Omental fat pad (tissue), 4 donors: ENCODE data around the gene CCNY. TPM values are rescaled to one million over a fixed set of nuclear protein-coding genes. Genes with fewer than 3 reads are reported as not detected.
A peak's percentile ranks its signal among the peaks of the same experiment; 100 is the strongest.

ENCODE experiments used
- ATAC-seq: fragments of 150-250 bp; one replicate; pipeline ENCODE4 v1.9.1; 2016; ENCODE audit warnings: mild to moderate bottlenecking, moderate library complexity; ENCODE audit not compliant: low FRiP score
- DNase-seq: peaks from one replicate; pipeline ENCODE4 v3.0.0-alpha.2; 2019; ENCODE audit warnings: low spot score
- total RNA-seq, 4 donors: library from RNA; depleted of rRNA; stranded (reverse); fragments of >200 nt; gene quantifications; one replicate each; pipeline ENCODE4 v1.1.0, GENCODE V29; 2016
- TF ChIP-seq, protein P1 (sequence below), 3 donors: fragments of 450-650 bp; IDR thresholded peaks; one replicate each; pipeline ENCODE4 v1.5.1; 2016 to 2017; ENCODE audit warnings: antibody characterized with exemption in 3 of 3, mild to moderate bottlenecking in 3 of 3, moderate library complexity in 2 of 3

The CCNY gene
- total RNA-seq, 4 donors from 2014 or later, result 38.6 to 49.5 (median 47.2) TPM

DNA sequence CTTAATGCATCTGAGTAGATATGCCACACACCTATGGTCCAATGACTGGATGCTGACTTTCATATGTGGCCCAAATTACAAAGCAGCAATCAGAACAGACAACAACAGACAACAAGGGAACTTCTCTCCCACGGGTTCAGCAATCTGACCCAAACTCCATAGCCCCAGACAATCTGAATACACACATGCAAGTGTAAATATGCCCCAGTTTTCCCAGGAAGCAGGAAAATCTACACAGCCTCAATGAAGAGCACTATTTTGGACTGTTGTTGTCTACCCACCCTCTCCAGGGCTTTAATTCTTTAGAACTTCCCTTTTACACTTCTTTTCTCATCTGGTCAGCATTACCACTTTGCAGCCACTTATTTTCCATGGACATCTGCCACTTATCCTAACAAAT, 2.0 kb upstream of the CCNY start:
- ATAC-seq, result no peak
- TF ChIP-seq, protein P1, sequence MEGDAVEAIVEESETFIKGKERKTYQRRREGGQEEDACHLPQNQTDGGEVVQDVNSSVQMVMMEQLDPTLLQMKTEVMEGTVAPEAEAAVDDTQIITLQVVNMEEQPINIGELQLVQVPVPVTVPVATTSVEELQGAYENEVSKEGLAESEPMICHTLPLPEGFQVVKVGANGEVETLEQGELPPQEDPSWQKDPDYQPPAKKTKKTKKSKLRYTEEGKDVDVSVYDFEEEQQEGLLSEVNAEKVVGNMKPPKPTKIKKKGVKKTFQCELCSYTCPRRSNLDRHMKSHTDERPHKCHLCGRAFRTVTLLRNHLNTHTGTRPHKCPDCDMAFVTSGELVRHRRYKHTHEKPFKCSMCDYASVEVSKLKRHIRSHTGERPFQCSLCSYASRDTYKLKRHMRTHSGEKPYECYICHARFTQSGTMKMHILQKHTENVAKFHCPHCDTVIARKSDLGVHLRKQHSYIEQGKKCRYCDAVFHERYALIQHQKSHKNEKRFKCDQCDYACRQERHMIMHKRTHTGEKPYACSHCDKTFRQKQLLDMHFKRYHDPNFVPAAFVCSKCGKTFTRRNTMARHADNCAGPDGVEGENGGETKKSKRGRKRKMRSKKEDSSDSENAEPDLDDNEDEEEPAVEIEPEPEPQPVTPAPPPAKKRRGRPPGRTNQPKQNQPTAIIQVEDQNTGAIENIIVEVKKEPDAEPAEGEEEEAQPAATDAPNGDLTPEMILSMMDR (IDR thresholded peaks at IDR 0.05), result no peak
- DNase-seq, result no peak

DNA sequence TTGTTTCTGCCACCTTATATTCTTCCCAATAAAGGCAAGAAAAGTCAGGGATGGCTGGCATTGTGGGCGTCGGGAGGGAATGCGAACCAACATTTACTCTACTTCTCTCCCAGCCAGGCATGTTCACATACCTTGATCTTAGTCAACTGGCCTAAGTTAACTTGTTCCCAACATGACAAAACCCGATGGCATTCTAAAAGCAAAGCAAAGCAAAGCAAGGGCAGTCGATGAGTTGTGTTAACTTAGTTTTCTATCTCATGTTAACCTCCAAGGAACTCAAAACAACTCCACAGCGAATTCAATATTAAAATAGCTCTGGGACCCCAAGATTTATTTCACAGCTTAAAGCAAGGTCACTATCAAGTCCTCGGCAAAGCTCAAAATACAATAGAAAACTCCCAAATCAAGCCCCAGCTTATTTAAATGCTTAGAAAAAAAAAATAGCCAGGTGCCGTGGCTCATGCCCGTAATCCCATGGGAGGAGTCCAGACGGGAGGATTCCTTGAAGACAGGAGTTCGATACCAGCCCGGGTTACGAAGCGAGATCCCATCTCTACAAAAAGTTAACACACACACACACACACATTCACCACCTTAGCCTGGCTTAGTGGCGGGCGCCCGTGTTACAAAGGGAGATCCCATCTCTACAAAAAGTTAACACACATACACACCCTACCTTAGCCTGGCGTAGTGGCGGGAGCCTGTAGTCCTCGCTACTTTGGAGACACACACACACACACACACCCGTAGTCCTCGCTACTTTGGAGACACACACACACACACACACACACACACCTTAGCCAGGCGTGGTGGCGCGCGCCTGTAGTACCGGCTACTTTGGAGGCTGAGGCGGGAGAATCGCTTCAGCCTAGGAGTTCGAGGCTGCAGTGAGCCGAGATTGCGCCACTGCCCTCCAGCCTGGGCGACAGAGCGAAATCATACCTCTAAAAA, 901 bp upstream of the CCNY start:
- DNase-seq (no peak), ATAC-seq (no peak)
- TF ChIP-seq, protein P1 (IDR thresholded peaks at IDR 0.05), result no peak

DNA sequence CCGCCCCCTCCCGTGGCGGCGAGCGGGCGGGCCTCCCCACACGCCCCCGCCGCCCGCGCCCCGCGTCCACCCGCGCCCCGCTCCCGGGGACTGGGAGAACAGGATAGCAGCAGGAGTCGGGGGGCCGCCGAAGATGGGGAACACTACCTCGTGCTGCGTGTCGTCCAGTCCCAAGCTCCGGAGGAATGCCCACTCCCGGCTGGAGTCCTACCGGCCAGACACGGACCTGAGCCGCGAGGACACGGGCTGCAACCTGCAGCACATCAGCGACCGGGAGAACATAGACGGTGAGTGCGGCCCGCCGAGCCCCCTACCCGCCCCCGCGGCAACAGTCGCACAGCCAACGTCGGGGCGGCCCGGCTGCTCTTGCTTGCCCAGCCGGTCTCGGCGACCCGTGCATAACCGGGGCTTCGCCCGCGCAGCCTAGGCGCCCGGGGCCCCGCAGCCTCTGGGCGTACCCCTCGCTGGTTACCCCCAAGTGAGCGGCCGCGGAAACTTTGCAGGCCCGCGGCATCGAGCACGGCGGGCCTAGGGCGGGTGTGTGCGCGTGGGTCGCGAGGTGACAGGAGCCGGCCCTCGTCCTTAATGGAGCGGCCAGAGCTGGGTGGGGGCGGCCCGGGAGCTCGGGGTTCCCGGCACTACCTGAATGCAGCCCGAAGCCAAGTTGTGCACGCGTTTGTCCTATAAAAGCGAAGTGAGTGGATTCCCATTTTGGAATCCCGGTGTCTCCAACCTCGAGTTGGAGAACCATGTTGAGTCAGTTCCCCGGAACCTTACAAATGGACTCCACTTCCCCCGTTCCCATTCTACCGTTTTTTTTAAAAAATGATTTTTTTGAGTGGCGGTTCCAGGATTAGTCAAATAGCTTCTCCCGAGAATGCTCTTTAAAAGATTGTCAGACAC, 863 bp downstream of the CCNY start:
- peak; percentile 33 for ATAC-seq
- no peak for DNase-seq
- TF ChIP-seq, protein P1 (IDR thresholded peaks at IDR 0.05), result no peak

DNA sequence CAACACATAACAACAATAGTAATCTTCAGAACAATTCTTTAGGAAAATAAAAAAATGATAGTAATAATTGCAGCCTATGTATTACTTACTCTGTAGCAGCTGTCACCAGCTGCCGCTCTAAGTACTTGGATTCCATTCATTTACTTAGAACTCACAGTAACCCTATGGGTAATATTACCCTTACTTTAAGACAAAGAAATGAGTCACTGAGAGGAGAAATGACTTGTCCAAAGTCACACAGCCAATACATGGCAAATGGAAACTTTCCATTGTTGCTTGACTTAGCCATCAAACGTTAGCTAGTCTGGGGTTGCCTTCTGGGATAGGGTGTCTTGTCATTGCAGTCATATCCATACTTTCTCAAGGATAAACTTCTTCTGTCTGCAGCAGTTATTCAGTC, 3.6 kb downstream of the CCNY start:
- ATAC-seq (no peak), DNase-seq (no peak)
- TF ChIP-seq, protein P1 (IDR thresholded peaks at IDR 0.05), result no peak

DNA sequence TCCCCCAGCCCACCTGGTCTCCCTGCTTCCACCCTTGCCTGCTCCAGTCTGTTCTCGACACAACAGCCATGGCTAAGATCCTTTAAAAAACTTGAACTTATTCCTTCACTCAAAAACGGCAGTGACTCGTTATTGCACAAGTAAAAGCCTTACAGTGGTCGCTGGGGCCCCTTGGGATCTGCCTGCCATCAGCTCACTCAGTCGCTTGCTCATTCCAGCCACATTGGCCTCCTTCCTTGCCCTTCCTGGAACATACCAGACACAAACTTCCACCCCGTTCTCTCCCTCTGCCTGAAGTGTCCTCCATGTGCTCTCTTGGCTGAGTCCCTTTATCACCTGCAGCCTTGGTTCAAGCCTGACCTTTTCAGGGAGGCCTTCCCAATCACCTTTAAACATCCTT, 4.7 kb downstream of the CCNY start:
- TF ChIP-seq, protein P1 (IDR thresholded peaks at IDR 0.05), result no peak
- ATAC-seq, result no peak
- no peak for DNase-seq

DNA sequence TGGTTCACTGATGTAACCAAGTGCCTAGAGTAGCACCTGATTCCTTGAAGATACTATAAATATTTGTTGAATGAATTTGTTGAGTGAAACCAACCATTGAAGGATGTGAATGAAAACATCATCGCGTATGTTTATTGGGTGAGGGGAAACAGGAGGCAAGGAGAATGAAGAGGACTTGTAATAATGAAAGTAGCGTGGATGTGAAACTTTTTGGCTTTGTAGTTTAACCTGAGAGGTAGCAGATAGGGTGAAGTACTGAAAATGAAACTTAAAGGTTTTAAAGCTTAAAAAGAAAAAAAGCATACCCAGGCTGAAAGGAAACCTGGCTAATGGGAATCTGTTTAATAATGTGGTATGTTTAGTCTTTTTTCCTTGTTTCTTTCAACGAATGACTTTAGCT, 5.2 kb downstream of the CCNY start:
- TF ChIP-seq, protein P1 (IDR thresholded peaks at IDR 0.05), result no peak
- DNase-seq, result no peak
- ATAC-seq, result no peak
